B cell (primary cell): ENCODE measurements around the gene TLNRD1.

ENCODE experiments used
- EZH2 ChIP-seq: IDR thresholded peaks from 2 replicates; pipeline ENCODE4 v1.6.1; 2012; ENCODE audit warnings: borderline replicate concordance, low read depth, mild to moderate bottlenecking, moderate library complexity, low read length; ENCODE audit not compliant: insufficient read depth, poor library complexity, severe bottlenecking
- TF ChIP-seq, protein P1 (sequence below): fragments of 200-600 bp; IDR thresholded peaks from one replicate; pipeline ENCODE4 v1.8.0; 2022; ENCODE audit warnings: antibody characterized with exemption, mild to moderate bottlenecking

DNA sequence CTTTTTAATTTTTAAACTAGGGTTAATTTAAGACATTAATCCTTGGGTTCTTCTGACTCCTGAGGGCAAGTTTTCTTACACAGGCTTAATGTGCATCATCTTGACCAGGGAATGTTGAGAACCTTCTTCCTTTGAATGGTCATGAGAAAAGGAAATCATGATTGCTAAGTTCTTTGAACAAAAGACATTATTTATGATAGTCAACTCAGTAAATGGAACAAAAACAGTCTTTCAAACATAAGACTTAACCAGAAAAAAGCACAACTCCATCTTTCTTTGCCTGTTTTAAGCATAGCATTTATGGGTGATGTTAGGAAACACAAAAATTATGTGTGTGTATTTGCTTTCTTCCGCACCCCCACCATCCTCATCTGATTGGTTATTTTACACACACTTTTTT lies 5.4 kb downstream of the TLNRD1 start:
- no peak for TF ChIP-seq EZH2
- TF ChIP-seq, protein P1, sequence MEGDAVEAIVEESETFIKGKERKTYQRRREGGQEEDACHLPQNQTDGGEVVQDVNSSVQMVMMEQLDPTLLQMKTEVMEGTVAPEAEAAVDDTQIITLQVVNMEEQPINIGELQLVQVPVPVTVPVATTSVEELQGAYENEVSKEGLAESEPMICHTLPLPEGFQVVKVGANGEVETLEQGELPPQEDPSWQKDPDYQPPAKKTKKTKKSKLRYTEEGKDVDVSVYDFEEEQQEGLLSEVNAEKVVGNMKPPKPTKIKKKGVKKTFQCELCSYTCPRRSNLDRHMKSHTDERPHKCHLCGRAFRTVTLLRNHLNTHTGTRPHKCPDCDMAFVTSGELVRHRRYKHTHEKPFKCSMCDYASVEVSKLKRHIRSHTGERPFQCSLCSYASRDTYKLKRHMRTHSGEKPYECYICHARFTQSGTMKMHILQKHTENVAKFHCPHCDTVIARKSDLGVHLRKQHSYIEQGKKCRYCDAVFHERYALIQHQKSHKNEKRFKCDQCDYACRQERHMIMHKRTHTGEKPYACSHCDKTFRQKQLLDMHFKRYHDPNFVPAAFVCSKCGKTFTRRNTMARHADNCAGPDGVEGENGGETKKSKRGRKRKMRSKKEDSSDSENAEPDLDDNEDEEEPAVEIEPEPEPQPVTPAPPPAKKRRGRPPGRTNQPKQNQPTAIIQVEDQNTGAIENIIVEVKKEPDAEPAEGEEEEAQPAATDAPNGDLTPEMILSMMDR: no peak
